Measurements from ENCODE around the gene PLCB1. TPM values are rescaled to one million over a fixed set of nuclear protein-coding genes. Genes with fewer than 3 reads are reported as not detected.
"Not testable (repeated sequence)": the region's sequence is repeated elsewhere in the genome, so short reads cannot be mapped to it uniquely, and the experiment has no call there.

Gene PLCB1
- total and polyA plus RNA-seq, 2 experiments from 2014 or later = 14.9 to 20.7 TPM

DNA sequence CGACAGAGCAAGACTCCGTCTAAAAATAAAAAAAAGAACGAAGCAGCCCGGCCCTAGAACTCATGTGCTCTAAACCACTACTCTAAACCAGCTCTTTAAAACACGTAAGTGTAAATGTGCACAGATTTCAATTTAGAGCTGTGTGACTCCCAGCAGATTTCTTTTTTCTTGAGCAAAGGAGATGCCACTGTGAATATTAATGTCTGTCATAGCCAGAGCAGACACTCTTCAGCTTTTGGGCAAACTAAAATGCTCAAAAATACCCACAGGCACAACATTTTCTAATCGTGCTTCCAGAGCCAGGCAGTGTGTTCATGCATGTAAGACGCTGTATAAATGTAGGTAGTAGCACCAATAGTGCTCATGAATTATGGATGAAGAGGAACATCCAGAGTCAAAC lies 717.9 kb downstream of the PLCB1 start:
- TF ChIP-seq EZH2phosphoT487 (IDR thresholded peaks at IDR 0.05; ENCODE audit: unreplicated experiment) (no peak), STAT1 (IDR thresholded peaks at IDR 0.05; ENCODE audit: unreplicated experiment) (no peak), ZNF331 (CRISPR knock-in tag; IDR thresholded peaks at IDR 0.05; ENCODE audit: low read depth) (no peak), JUNB (IDR thresholded peaks at IDR 0.05; ENCODE audit: unreplicated experiment) (no peak), REST (IDR thresholded peaks at IDR 0.05; ENCODE audit: unreplicated experiment) (no peak)
- TF ChIP-seq, protein P1, sequence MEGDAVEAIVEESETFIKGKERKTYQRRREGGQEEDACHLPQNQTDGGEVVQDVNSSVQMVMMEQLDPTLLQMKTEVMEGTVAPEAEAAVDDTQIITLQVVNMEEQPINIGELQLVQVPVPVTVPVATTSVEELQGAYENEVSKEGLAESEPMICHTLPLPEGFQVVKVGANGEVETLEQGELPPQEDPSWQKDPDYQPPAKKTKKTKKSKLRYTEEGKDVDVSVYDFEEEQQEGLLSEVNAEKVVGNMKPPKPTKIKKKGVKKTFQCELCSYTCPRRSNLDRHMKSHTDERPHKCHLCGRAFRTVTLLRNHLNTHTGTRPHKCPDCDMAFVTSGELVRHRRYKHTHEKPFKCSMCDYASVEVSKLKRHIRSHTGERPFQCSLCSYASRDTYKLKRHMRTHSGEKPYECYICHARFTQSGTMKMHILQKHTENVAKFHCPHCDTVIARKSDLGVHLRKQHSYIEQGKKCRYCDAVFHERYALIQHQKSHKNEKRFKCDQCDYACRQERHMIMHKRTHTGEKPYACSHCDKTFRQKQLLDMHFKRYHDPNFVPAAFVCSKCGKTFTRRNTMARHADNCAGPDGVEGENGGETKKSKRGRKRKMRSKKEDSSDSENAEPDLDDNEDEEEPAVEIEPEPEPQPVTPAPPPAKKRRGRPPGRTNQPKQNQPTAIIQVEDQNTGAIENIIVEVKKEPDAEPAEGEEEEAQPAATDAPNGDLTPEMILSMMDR (conservative IDR thresholded peaks at IDR 0.05; ENCODE audit: low read depth in 2 of 2) = no peak
- no peak overlapping the region for H2AFZ ChIP-seq
- Mint-ChIP-seq H3K27me3 (ENCODE audit: insufficient read depth, low read depth, poor library complexity) (no peaks in the 10 kb centered on the region), H3K4me1 (no peaks in the 10 kb centered on the region; the same call in 2 of the 3 replicates), H3K36me3 (ENCODE audit: low read depth) (no peaks in the 10 kb centered on the region), H3K9me3 (no peaks in the 10 kb centered on the region), H3K4me3 (no peak overlapping the region), H3K27ac (no peak overlapping the region)
- no peaks in the 10 kb centered on the region for H3F3A ChIP-seq (replicated peaks; ENCODE audit: low read depth)
- no peaks in the 10 kb centered on the region for H3K9me2 ChIP-seq (ENCODE audit: insufficient read depth)
- H3K4me3 ChIP-seq = no peak overlapping the region
- no peaks in the 10 kb centered on the region for H3K27me3 ChIP-seq (ENCODE audit: insufficient read depth)
- peaks cover 6% of the 10 kb centered on the region for H3K4me1 ChIP-seq (ENCODE audit: insufficient read depth)
- no peak overlapping the region for H3K27ac ChIP-seq (ENCODE audit: low read depth)
- DNase-seq (ENCODE audit: low spot score) (no peak), ATAC-seq (no peak)
- H3K4me2 ChIP-seq = no peak overlapping the region
- H3K79me2 ChIP-seq (replicated peaks; ENCODE audit: insufficient read depth) = no peaks in the 10 kb centered on the region
- H3K36me3 ChIP-seq (ENCODE audit: insufficient read depth) = no peaks in the 10 kb centered on the region
- H4K20me1 ChIP-seq (replicated peaks; ENCODE audit: insufficient read depth) = no peaks in the 10 kb centered on the region

GRCh38 chr20:8851446-8851845 lies 719.4 kb downstream of the PLCB1 start:
- no peak for TF ChIP-seq CREB1 (CRISPR knock-in tag; IDR thresholded peaks at IDR 0.05; ENCODE audit: low read depth)
- TF ChIP-seq EZH2 (IDR thresholded peaks at IDR 0.05; ENCODE audit: low read depth, unreplicated experiment) = no peak
- TF ChIP-seq NANOG (IDR thresholded peaks at IDR 0.05; ENCODE audit: borderline replicate concordance) = no peak
- Mint-ChIP-seq H3K36me3 (ENCODE audit: low read depth) (0 out of 3 replicates have a peak, but pooled peaks cover under 1% of the 10 kb centered on the region), H3K9me3 (peaks cover 2% of the 10 kb centered on the region; the same call in 1 of the 3 replicates), H3K27me3 (ENCODE audit: insufficient read depth, low read depth, poor library complexity) (no peaks in the 10 kb centered on the region), H3K27ac (no peak overlapping the region), H3K4me3 (no peak overlapping the region), H3K4me1 (no peaks in the 10 kb centered on the region; the same call in 2 of the 3 replicates)
- Histone ChIP-seq H3K79me2 (replicated peaks; ENCODE audit: insufficient read depth) (no peaks in the 10 kb centered on the region), H2AFZ (no peak overlapping the region), H3K4me1 (ENCODE audit: insufficient read depth) (peaks cover 6% of the 10 kb centered on the region), H3F3A (replicated peaks; ENCODE audit: low read depth) (no peaks in the 10 kb centered on the region), H3K4me2 (no peak overlapping the region), H4K20me1 (replicated peaks; ENCODE audit: insufficient read depth) (no peaks in the 10 kb centered on the region), H3K4me3 (no peak overlapping the region), H3K27ac (ENCODE audit: low read depth) (no peak overlapping the region), H3K9me2 (ENCODE audit: insufficient read depth) (no peaks in the 10 kb centered on the region), H3K27me3 (ENCODE audit: insufficient read depth) (no peaks in the 10 kb centered on the region), H3K36me3 (ENCODE audit: insufficient read depth) (no peaks in the 10 kb centered on the region)
- no peak for ATAC-seq
- DNase-seq (ENCODE audit: low spot score) = no peak

GRCh38 chr20:8851919-8852318 lies 719.9 kb downstream of the PLCB1 start:
- H3K27ac Mint-ChIP-seq; H3K4me3 ChIP-seq; H3F3A ChIP-seq (replicated peaks; ENCODE audit: low read depth); H3K36me3 Mint-ChIP-seq (ENCODE audit: low read depth); H3K9me2 ChIP-seq (ENCODE audit: insufficient read depth); H3K27me3 Mint-ChIP-seq (ENCODE audit: insufficient read depth, low read depth, poor library complexity); H2AFZ ChIP-seq; DNase-seq (ENCODE audit: low spot score); H4K20me1 ChIP-seq (replicated peaks; ENCODE audit: insufficient read depth); H3K4me1 ChIP-seq (ENCODE audit: insufficient read depth); H3K4me1 Mint-ChIP-seq; H3K27me3 ChIP-seq (ENCODE audit: insufficient read depth); H3K4me3 Mint-ChIP-seq; H3K79me2 ChIP-seq (replicated peaks; ENCODE audit: insufficient read depth); H3K4me2 ChIP-seq; H3K36me3 ChIP-seq (ENCODE audit: insufficient read depth); ATAC-seq; H3K9me3 Mint-ChIP-seq; H3K27ac ChIP-seq (ENCODE audit: low read depth): not testable (repeated sequence)

GRCh38 chr20:8853211-8853610 lies 721.1 kb downstream of the PLCB1 start:
- not testable (repeated sequence) for H3K4me1 Mint-ChIP-seq; H3K9me2 ChIP-seq (ENCODE audit: insufficient read depth); H3K27ac Mint-ChIP-seq; H3K79me2 ChIP-seq (replicated peaks; ENCODE audit: insufficient read depth); H4K20me1 ChIP-seq (replicated peaks; ENCODE audit: insufficient read depth); H3K36me3 Mint-ChIP-seq (ENCODE audit: low read depth); ATAC-seq; H3K36me3 ChIP-seq (ENCODE audit: insufficient read depth); H3K4me2 ChIP-seq; H3K9me3 Mint-ChIP-seq; H2AFZ ChIP-seq; H3K27ac ChIP-seq (ENCODE audit: low read depth); H3K4me3 Mint-ChIP-seq; H3F3A ChIP-seq (replicated peaks; ENCODE audit: low read depth); DNase-seq (ENCODE audit: low spot score); H3K27me3 ChIP-seq (ENCODE audit: insufficient read depth); H3K4me1 ChIP-seq (ENCODE audit: insufficient read depth); H3K27me3 Mint-ChIP-seq (ENCODE audit: insufficient read depth, low read depth, poor library complexity); H3K4me3 ChIP-seq
